Muscle layer of duodenum (tissue), 2 donors: ENCODE data around the gene COX5B.
"Not testable (repeated sequence)": the region's sequence is repeated elsewhere in the genome, so short reads cannot be mapped to it uniquely, and the experiment has no call there.

Experiments used
- H3K27ac ChIP-seq: one replicate; pipeline ENCODE4 v1.7.0; 2013; ENCODE audit warnings: mild to moderate bottlenecking, low read length
- H3K27me3 ChIP-seq: one replicate; pipeline ENCODE4 v1.7.0; 2013; ENCODE audit warnings: low read depth, mild to moderate bottlenecking, control low read depth, low read length
- H3K36me3 ChIP-seq, 2 donors: one replicate each; pipeline ENCODE4 v1.7.0; 2013; ENCODE audit warnings: low read length in 2 of 2, control low read depth in 1 of 2, mild to moderate bottlenecking in 1 of 2; ENCODE audit not compliant: insufficient read depth in 2 of 2, control insufficient read depth in 1 of 2
- H3K4me1 ChIP-seq, 2 donors: one replicate each; pipeline ENCODE4 v1.7.0; 2013; ENCODE audit warnings: low read length in 2 of 2, mild to moderate bottlenecking in 2 of 2, control low read depth in 1 of 2, moderate library complexity in 1 of 2; ENCODE audit not compliant: insufficient read depth in 2 of 2, control insufficient read depth in 1 of 2
- H3K4me3 ChIP-seq, 2 donors: one replicate each; pipeline ENCODE4 v1.7.0; 2013; ENCODE audit warnings: low read length in 2 of 2, low read depth in 1 of 2, mild to moderate bottlenecking in 1 of 2
- H3K9me3 ChIP-seq, 2 donors: one replicate each; pipeline ENCODE4 v1.7.0; 2013; ENCODE audit warnings: low read length in 2 of 2, control low read depth in 1 of 2, mild to moderate bottlenecking in 1 of 2; ENCODE audit not compliant: control insufficient read depth in 1 of 2
- donor health status: healthy.

Gene COX5B

GRCh38 chr2:97645695-97646629, at the start of gene COX5B:
Gene COX5B, plus strand, starts transcription at chr2:97646062. Its CDS starts 25 bp downstream, at chr2:97646087.
- Histone ChIP-seq H3K4me1 (peaks cover 0 to 8% of the 10 kb centered on the region in 2 donors), H3K27ac (peak within 1 kb of the TSS; percentile 97), H3K9me3 (no peaks in the 10 kb centered on the region), H3K4me3 (peak within 1 kb of the TSS; percentile 91 to 98), H3K27me3 (no peaks in the 10 kb centered on the region), H3K36me3 (peaks cover 23 to 29% of the 10 kb centered on the region in 2 donors)

GRCh38 chr2:97596180-97596579, 49.7 kb upstream of the COX5B start:
- not testable (repeated sequence) for H3K27ac ChIP-seq, H3K4me1 ChIP-seq, H3K36me3 ChIP-seq, H3K9me3 ChIP-seq, H3K27me3 ChIP-seq, H3K4me3 ChIP-seq

GRCh38 chr2:97601537-97601936, 44.3 kb upstream of the COX5B start:
- H3K4me1 ChIP-seq, H3K27ac ChIP-seq, H3K9me3 ChIP-seq, H3K4me3 ChIP-seq, H3K36me3 ChIP-seq, H3K27me3 ChIP-seq: not testable (repeated sequence)

- not testable (repeated sequence) for H3K9me3 ChIP-seq, H3K27ac ChIP-seq, H3K36me3 ChIP-seq, H3K4me3 ChIP-seq, H3K27me3 ChIP-seq, H3K4me1 ChIP-seq
Observed at GRCh38 chr2:97605109-97605508, 40.8 kb upstream of the COX5B start.

GRCh38 chr2:97605524-97606339, 40.1 kb upstream of the COX5B start:
- H3K36me3 ChIP-seq, H3K27me3 ChIP-seq, H3K4me3 ChIP-seq, H3K27ac ChIP-seq, H3K4me1 ChIP-seq, H3K9me3 ChIP-seq: not testable (repeated sequence)

GRCh38 chr2:97608745-97609144, 37.1 kb upstream of the COX5B start:
- not testable (repeated sequence) for H3K4me1 ChIP-seq, H3K4me3 ChIP-seq, H3K9me3 ChIP-seq, H3K27ac ChIP-seq, H3K27me3 ChIP-seq, H3K36me3 ChIP-seq

GRCh38 chr2:97611895-97612294, 34.0 kb upstream of the COX5B start:
- not testable (repeated sequence) for H3K27ac ChIP-seq, H3K9me3 ChIP-seq, H3K36me3 ChIP-seq, H3K4me3 ChIP-seq, H3K27me3 ChIP-seq, H3K4me1 ChIP-seq

GRCh38 chr2:97615746-97616145, 30.1 kb upstream of the COX5B start:
- H3K4me3 ChIP-seq, H3K27me3 ChIP-seq, H3K4me1 ChIP-seq, H3K27ac ChIP-seq, H3K36me3 ChIP-seq, H3K9me3 ChIP-seq: not testable (repeated sequence)

- no peaks in the 10 kb centered on the region for H3K27me3 ChIP-seq
- no peak overlapping the region for H3K27ac ChIP-seq
- no peaks in the 10 kb centered on the region for H3K9me3 ChIP-seq
- H3K36me3 ChIP-seq: no peaks in the 10 kb centered on the region
- H3K4me1 ChIP-seq: no peaks in the 10 kb centered on the region
- no peak overlapping the region for H3K4me3 ChIP-seq
Observed at GRCh38 chr2:97617911-97618310, 28.0 kb upstream of the COX5B start.

GRCh38 chr2:97618939-97619827, 26.7 kb upstream of the COX5B start:
- H3K27ac ChIP-seq, H3K4me3 ChIP-seq, H3K9me3 ChIP-seq, H3K4me1 ChIP-seq, H3K27me3 ChIP-seq, H3K36me3 ChIP-seq: not testable (repeated sequence)

GRCh38 chr2:97620492-97620891, 25.4 kb upstream of the COX5B start:
- not testable (repeated sequence) for H3K4me3 ChIP-seq, H3K36me3 ChIP-seq, H3K27me3 ChIP-seq, H3K4me1 ChIP-seq, H3K27ac ChIP-seq, H3K9me3 ChIP-seq
